Large intestine (tissue), 3 donors: ENCODE measurements around the gene PCSK6. TPM values are rescaled to one million over a fixed set of nuclear protein-coding genes. Genes with fewer than 3 reads are reported as not detected.
A peak's percentile ranks its signal among the peaks of the same experiment; 100 is the strongest.
"Not testable (repeated sequence)": the region's sequence is repeated elsewhere in the genome, so short reads cannot be mapped to it uniquely, and the experiment has no call there.

Experiments used
- DNase-seq, 2 donors: peaks; one replicate each; pipeline versions ENCODE4 v3.0.0 to v3.0.0-alpha.2; 2013
- H3K27ac ChIP-seq: one replicate; pipeline ENCODE4 v1.5.1; 2013; ENCODE audit warnings: low read length
- H3K27me3 ChIP-seq: 2 replicates; pipeline ENCODE4 v1.6.1; 2013; ENCODE audit warnings: low read length; ENCODE audit not compliant: control insufficient read depth, insufficient read depth
- H3K36me3 ChIP-seq: 2 replicates; pipeline ENCODE4 v1.6.1; 2013; ENCODE audit warnings: low read length; ENCODE audit not compliant: control insufficient read depth, insufficient read depth
- H3K4me1 ChIP-seq: one replicate; pipeline ENCODE4 v1.6.1; 2013; ENCODE audit warnings: low read length; ENCODE audit not compliant: control insufficient read depth, insufficient read depth
- H3K4me3 ChIP-seq: one replicate; pipeline ENCODE4 v1.5.1; 2013; ENCODE audit warnings: low read length
- H3K9me3 ChIP-seq: one replicate; pipeline ENCODE4 v1.6.1; 2013; ENCODE audit warnings: mild to moderate bottlenecking, low read depth, low read length, moderate library complexity; ENCODE audit not compliant: control insufficient read depth
- WGBS: methylation state at CpG from one replicate; pipeline ENCODE4 v1.1.5; 2013; ENCODE audit warnings: low lambda C conversion rate; ENCODE audit not compliant: insufficient coverage; 5-methylcytosine and 5-hydroxymethylcytosine counted together
- polyA plus RNA-seq: library from polyadenylated mRNA; unstranded; fragments of 120-200 nt; gene quantifications from one replicate; pipeline ENCODE4 v1.2.1, GENCODE V29; 2013

PCSK6 gene
- polyA plus RNA-seq, 1 donor = 22.2 TPM

GRCh38 chr15:101379647-101380046 lies 109.9 kb downstream of the PCSK6 start:
- WGBS = 93% methylated on average over 3 of the region's 15 CpGs
- Histone ChIP-seq H3K4me1 (no peaks in the 10 kb centered on the region), H3K4me3 (no peak overlapping the region), H3K9me3 (no peaks in the 10 kb centered on the region), H3K27ac (no peak overlapping the region), H3K27me3 (no peaks in the 10 kb centered on the region), H3K36me3 (peaks cover 10% of the 10 kb centered on the region)
- DNase-seq = no peak

GRCh38 chr15:101378879-101379278 lies 110.6 kb downstream of the PCSK6 start:
- no peaks in the 10 kb centered on the region for H3K4me1 ChIP-seq
- peaks cover 7% of the 10 kb centered on the region for H3K36me3 ChIP-seq
- H3K27me3 ChIP-seq = no peaks in the 10 kb centered on the region
- DNase-seq = no peak
- no CpG with 5 or more reads among the region's 13 CpGs for WGBS
- H3K4me3 ChIP-seq = no peak overlapping the region
- H3K27ac ChIP-seq = no peak overlapping the region
- no peaks in the 10 kb centered on the region for H3K9me3 ChIP-seq

DNA sequence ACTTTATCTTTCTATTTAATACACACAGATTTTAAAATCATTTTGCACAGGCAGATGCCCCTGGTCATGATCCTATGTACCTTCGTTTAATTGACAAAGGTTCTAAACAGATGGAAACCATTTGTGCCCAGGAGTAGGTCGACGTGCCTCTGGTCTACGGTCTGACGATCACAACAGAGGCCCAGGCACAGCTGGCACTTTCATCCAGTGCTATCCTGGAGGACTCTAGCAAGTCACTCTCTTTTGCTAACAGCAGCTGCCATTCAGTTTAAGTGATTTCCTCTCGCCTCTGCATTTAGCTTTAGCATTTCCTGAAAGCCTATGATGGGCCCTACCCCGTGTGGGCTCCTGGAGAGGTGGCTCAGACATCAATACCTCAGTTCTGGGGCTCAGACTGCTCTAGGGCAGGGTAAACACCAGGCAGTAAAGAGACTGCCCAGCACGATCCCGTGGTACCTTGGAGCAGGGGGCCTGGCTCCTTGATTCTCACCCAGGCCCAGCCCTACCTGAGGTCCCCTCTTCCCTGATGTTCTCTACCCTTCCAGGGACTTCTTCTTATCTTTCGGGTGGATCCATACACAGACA lies 111.2 kb downstream of the PCSK6 start:
- H3K4me1 ChIP-seq = no peaks in the 10 kb centered on the region
- WGBS = no CpG with 5 or more reads among the region's 10 CpGs
- no peaks in the 10 kb centered on the region for H3K27me3 ChIP-seq
- peaks cover 7% of the 10 kb centered on the region for H3K36me3 ChIP-seq
- DNase-seq = no peak
- H3K27ac ChIP-seq = no peak overlapping the region
- H3K9me3 ChIP-seq = no peaks in the 10 kb centered on the region
- no peak overlapping the region for H3K4me3 ChIP-seq

DNA sequence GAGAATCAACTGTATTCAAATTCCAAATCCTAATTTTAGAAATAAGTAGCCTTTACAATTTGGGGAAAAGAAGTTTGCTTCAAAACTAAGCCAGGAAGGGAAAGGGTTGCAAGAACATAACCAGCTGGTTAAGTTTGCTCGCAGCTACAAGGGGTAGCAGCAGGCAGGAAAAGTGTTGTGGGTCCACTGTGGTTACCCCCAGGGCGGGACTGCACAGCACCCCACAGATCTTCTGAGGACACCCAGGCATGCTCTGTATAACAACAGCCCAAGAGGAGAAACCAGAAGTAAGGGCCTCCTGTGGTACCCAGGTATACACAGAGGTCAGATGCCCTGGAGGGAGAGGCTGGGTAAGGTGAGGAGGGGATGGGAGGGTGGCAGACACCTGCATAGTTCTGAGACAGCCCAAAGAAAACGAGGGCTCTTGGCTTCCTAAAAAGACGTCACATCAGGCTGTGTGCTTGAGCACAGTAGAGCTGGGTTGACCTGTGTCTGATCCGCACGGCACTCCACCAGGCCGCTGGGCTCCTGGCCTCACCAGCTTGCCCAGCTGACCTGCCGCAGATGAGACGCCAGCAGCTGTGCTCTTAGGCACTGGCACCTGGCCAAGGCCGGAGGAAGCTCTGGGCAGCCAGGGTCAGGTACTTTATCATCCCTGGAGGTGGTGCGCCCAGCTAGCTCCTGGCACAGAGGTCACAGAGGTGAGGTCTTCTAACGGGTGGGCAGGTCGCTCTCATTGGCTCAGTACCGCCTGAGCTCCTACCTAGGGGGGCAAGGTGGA lies 112.7 kb downstream of the PCSK6 start:
- H3K4me1 ChIP-seq = peaks cover 7% of the 10 kb centered on the region
- H3K9me3 ChIP-seq = no peaks in the 10 kb centered on the region
- no CpG with 5 or more reads among the region's 14 CpGs for WGBS
- no peak for DNase-seq
- H3K27ac ChIP-seq = no peak overlapping the region
- H3K27me3 ChIP-seq = no peaks in the 10 kb centered on the region
- H3K4me3 ChIP-seq = no peak overlapping the region
- H3K36me3 ChIP-seq = peaks cover 3% of the 10 kb centered on the region

GRCh38 chr15:101375006-101375405 lies 114.5 kb downstream of the PCSK6 start:
- DNase-seq = not testable (repeated sequence)

GRCh38 chr15:101374326-101374725 lies 115.2 kb downstream of the PCSK6 start:
- DNase-seq = no peak
- H3K4me1 ChIP-seq = peaks cover 7% of the 10 kb centered on the region
- H3K4me3 ChIP-seq = no peak overlapping the region
- H3K27me3 ChIP-seq = no peaks in the 10 kb centered on the region
- H3K9me3 ChIP-seq = no peaks in the 10 kb centered on the region
- peaks cover 4% of the 10 kb centered on the region for H3K36me3 ChIP-seq
- WGBS = no CpG with 5 or more reads among the region's 6 CpGs
- no peak overlapping the region for H3K27ac ChIP-seq

More at GRCh38 chr15:101375006-101375405, 114.5 kb downstream of the PCSK6 start:
- H3K4me3 ChIP-seq, H3K27me3 ChIP-seq, H3K27ac ChIP-seq, H3K9me3 ChIP-seq, H3K36me3 ChIP-seq, H3K4me1 ChIP-seq: not testable (repeated sequence)
- WGBS = 100% methylated on average over 5 of the region's 15 CpGs

DNA sequence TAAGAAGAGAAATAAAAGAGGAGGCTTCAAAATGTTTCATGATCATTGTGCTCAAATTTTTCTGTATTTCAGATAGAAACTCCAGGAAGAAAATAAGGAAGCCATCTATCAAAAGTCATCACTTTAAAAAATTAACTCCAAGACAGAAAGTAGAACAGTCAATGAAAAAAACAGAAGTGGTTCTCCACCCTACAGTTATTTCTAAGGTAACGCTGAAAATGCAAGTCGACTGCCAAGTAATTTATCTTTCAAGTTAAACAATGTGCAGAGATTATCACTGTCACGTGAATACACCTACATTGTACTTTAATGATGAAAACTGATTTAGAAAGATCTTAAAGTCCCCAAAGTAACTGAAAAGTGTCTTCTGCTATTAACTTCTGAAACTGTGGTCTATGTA lies 115.9 kb downstream of the PCSK6 start:
- Histone ChIP-seq H3K4me1 (peaks cover 7% of the 10 kb centered on the region), H3K27ac (no peak overlapping the region)
- WGBS = 10% methylated on average over 3 of the region's 3 CpGs

GRCh38 chr15:101372960-101373525 lies 116.5 kb downstream of the PCSK6 start:
- Histone ChIP-seq H3K4me1 (peaks cover 7% of the 10 kb centered on the region), H3K4me3 (no peak overlapping the region), H3K36me3 (peaks cover 4% of the 10 kb centered on the region), H3K27ac (no peak overlapping the region), H3K27me3 (no peaks in the 10 kb centered on the region), H3K9me3 (no peaks in the 10 kb centered on the region)
- no CpG with 5 or more reads among the region's 11 CpGs for WGBS
- peak in 1 of 2 donors; percentile 17 for DNase-seq

More for the DNA sequence above, 115.9 kb downstream of the PCSK6 start:
- Histone ChIP-seq H3K9me3 (no peaks in the 10 kb centered on the region), H3K27me3 (no peaks in the 10 kb centered on the region), H3K36me3 (peaks cover 4% of the 10 kb centered on the region), H3K4me3 (no peak overlapping the region)
- DNase-seq = no peak

DNA sequence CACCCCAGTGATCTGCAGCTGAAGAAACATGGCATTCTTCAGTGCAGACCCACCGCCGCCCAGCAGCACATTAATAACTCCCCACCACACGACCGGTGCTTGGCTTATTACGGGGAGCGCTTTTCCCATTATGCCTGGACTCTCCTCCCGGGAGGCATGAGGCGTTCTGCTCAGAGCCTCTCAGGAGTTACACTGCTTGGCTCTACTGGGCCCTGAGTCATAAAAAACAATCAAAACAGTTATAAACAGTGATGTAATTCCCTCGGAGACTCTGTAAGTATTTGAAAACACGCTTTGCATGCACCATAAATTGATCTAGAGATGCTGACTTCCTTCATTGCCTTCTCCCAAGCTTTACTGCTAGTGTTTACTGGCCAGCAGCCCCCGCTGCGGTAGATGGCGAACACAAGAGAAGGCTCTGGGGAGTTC lies 117.3 kb downstream of the PCSK6 start:
- Histone ChIP-seq H3K27me3 (no peaks in the 10 kb centered on the region), H3K36me3 (peaks cover 4% of the 10 kb centered on the region), H3K4me3 (no peak overlapping the region), H3K9me3 (no peaks in the 10 kb centered on the region), H3K4me1 (peaks cover 7% of the 10 kb centered on the region), H3K27ac (no peak overlapping the region)
- DNase-seq = peak; percentile 11 to 35
- WGBS = no CpG with 5 or more reads among the region's 13 CpGs

- Histone ChIP-seq H3K4me3 (no peak overlapping the region), H3K9me3 (no peaks in the 10 kb centered on the region), H3K27ac (no peak overlapping the region), H3K27me3 (no peaks in the 10 kb centered on the region), H3K36me3 (peaks cover 4% of the 10 kb centered on the region), H3K4me1 (peaks cover 7% of the 10 kb centered on the region)
- WGBS = no CpG with 5 or more reads among the region's 11 CpGs
- no peak for DNase-seq
Measured at GRCh38 chr15:101371519-101371918, 118.0 kb downstream of the PCSK6 start.
